HepG2 (cell line): ENCODE measurements around the gene GIPC3. TPM values are rescaled to one million over a fixed set of nuclear protein-coding genes. Genes with fewer than 3 reads are reported as not detected.

ENCODE experiments used
- ATAC-seq: fragments of 200-7000 bp; cut with Tn5 transposase; 3 replicates; pipeline ENCODE4 v1.9.1; 2020; ENCODE audit warnings: mild to moderate bottlenecking, moderate library complexity
- BruUV-seq: library from RNA; stranded (reverse); fragments of 400-500 nt; replicated peaks from 2 replicates; lab custom pipeline; 2021; lab: Mats Ljungman, UMichigan
- CTCF ChIA-PET: fragments of 300-600 bp; formaldehyde crosslinking; extraction: SDS; loops from one replicate; lab custom pipeline; 2021; ENCODE audit warnings: low total read pairs, inconsistent platforms, low intra/inter-chr PET ratio; lab: Yijun Ruan, JAX
- POLR2A ChIA-PET: fragments of 350-600 bp; sonication (Branson Sonifier 250); formaldehyde crosslinking; loops from one replicate; lab custom pipeline; 2020; ENCODE audit warnings: antibody characterized with exemption, inconsistent platforms; lab: Yijun Ruan, JAX
- DNase-seq: peaks from one replicate; pipeline ENCODE4 v3.0.0-alpha.2; 2015; ENCODE audit warnings: low spot score
- FAIRE-seq: peaks from 3 replicates; lab custom pipeline; 2011; peaks lifted over from hg19 to GRCh38; lab: Jason Lieb, UNC
- H2AFZ ChIP-seq: one replicate; pipeline ENCODE4 v1.6.1; 2011; ENCODE audit warnings: low read length, inconsistent platforms
- H3K27ac ChIP-seq: fragments of 300-600 bp; 3 replicates; pipeline ENCODE4 v1.8.0; 2011; ENCODE audit warnings: mixed run types, mild to moderate bottlenecking, mixed read lengths, low read length, inconsistent platforms; ENCODE audit not compliant: insufficient read depth; ENCODE audit errors: extremely low read length
- H3K27me3 ChIP-seq, 2 experiments: fragments of 200-600 bp in 1 of 2; 2 replicates in 1 of 2; 3 replicates in 1 of 2; pipeline versions ENCODE4 v1.6.0 to v1.8.0; 2011; ENCODE audit warnings: low read length in 2 of 2, mild to moderate bottlenecking in 2 of 2, moderate library complexity in 2 of 2, inconsistent platforms in 1 of 2; ENCODE audit not compliant: insufficient read depth in 2 of 2, control insufficient read depth in 1 of 2
- H3K36me3 ChIP-seq, 2 experiments: fragments of 200-600 bp in 1 of 2; replicated peaks in 1 of 2; 2 replicates in 1 of 2; 3 replicates in 1 of 2; pipeline versions ENCODE4 v1.5.1 to v1.8.0; 2011; ENCODE audit warnings: low read length in 2 of 2, inconsistent platforms in 1 of 2; ENCODE audit not compliant: insufficient read depth in 2 of 2, control insufficient read depth in 1 of 2
- H3K4me1 ChIP-seq: 2 replicates; pipeline ENCODE4 v1.5.1; 2012; ENCODE audit warnings: low read length, inconsistent platforms; ENCODE audit not compliant: insufficient read depth
- H3K4me2 ChIP-seq: 2 replicates; pipeline ENCODE4 v1.6.0; 2011; ENCODE audit warnings: low read depth, low read length, inconsistent platforms
- H3K4me3 ChIP-seq, 3 experiments: fragments of 200-600 bp in 1 of 3; sonication (generic), shearing (Covaris generic) in 1 of 3; replicated peaks in 1 of 3; 2 replicates each; pipeline ENCODE4 v1.5.1; 2011 to 2016; ENCODE audit warnings: low read length in 3 of 3, inconsistent platforms in 2 of 3, low read depth in 2 of 3, mild to moderate bottlenecking in 2 of 3, control low read depth in 1 of 3, mixed read lengths in 1 of 3; ENCODE audit not compliant: insufficient read depth in 1 of 3
- H3K79me2 ChIP-seq: one replicate; pipeline ENCODE4 v1.6.1; 2011; ENCODE audit warnings: low read length, inconsistent platforms; ENCODE audit not compliant: insufficient read depth
- H3K9ac ChIP-seq: 2 replicates; pipeline ENCODE4 v1.6.0; 2011; ENCODE audit warnings: mild to moderate bottlenecking, low read depth, low read length, inconsistent platforms; ENCODE audit not compliant: insufficient read depth
- H3K9me3 ChIP-seq: 2 replicates; pipeline ENCODE4 v1.5.1; 2012; ENCODE audit warnings: mild to moderate bottlenecking, low read length
- H4K20me1 ChIP-seq: 2 replicates; pipeline ENCODE4 v1.6.0; 2011; ENCODE audit warnings: inconsistent platforms, mild to moderate bottlenecking, low read length, moderate library complexity; ENCODE audit not compliant: insufficient read depth
- AGO2 ChIP-seq: fragments of 200-400 bp; formaldehyde crosslinking; optimal IDR thresholded peaks from 2 replicates; pipeline ENCODE3; 2017; ENCODE audit warnings: mild to moderate bottlenecking, low read depth, low read length, moderate library complexity
- KAT7 ChIP-seq: IDR thresholded peaks from 2 replicates; pipeline ENCODE4 v1.6.1; 2018; ENCODE audit warnings: borderline replicate concordance, missing compliant biosample characterization
- POLR2A ChIP-seq, 2 experiments: IDR thresholded peaks; 2 replicates each; pipeline ENCODE4 v1.6.1; 2011; ENCODE audit warnings: low read depth in 2 of 2, low read length in 2 of 2, mild to moderate bottlenecking in 1 of 2, moderate library complexity in 1 of 2; ENCODE audit not compliant: insufficient read depth in 1 of 2
- SATB2 ChIP-seq: sonication (generic); formaldehyde crosslinking; IDR thresholded peaks from 2 replicates; pipeline ENCODE4 v1.5.0; 2020; ENCODE audit warnings: missing genetic modification reagents
- ZFYVE20 ChIP-seq: sonication (generic); formaldehyde crosslinking; IDR thresholded peaks from 2 replicates; pipeline ENCODE4 v1.8.0; 2023; ENCODE audit warnings: low read depth, mild to moderate bottlenecking, moderate library complexity, missing genetic modification reagents, borderline replicate concordance
- ZNF772 ChIP-seq: sonication (generic); formaldehyde crosslinking; IDR thresholded peaks from 2 replicates; pipeline ENCODE4 v1.5.0; 2020; ENCODE audit warnings: mild to moderate bottlenecking, missing genetic modification reagents
- WGBS: methylation state at CpG from one replicate; pipeline ENCODE4 v1.1.6; 2017; ENCODE audit warnings: low lambda C conversion rate; 5-methylcytosine and 5-hydroxymethylcytosine counted together
- in situ Hi-C: cut with HindIII; loops from 2 replicates; pipeline ENCODE4 v1.10.0; 2017; ENCODE audit warnings: low pct_unique_long_range_greater_than_20kb; ENCODE audit not compliant: extremely low pct_ligation_motif_present
- intact Hi-C: fragments of 100-400 bp; cut with micrococcal nuclease; formaldehyde crosslinking; loops from one replicate; pipeline ENCODE4 v1.10.0; 2022; ENCODE audit not compliant: unreplicated experiment
- polyA plus RNA-seq, 8 experiments: library from polyadenylated mRNA; depleted of rRNA in 3 of 8; stranded (reverse) in 7 of 8; unstranded in 1 of 8; fragments of >200 nt; fragmentation: Illumina TruSeq in 4 of 8; extraction: Trizol in 4 of 8; gene quantifications; 2 replicates each; pipeline versions ENCODE4 v1.2.1 to v1.2.3, GENCODE V29; 2011 to 2016; ENCODE audit warnings: low read depth in 4 of 8, missing spikeins in 1 of 8, mixed read lengths in 1 of 8; ENCODE audit not compliant: insufficient read depth in 1 of 8
- total RNA-seq, 5 experiments: library from RNA; depleted of rRNA; stranded (reverse); fragments of >200 nt; fragmentation: Illumina TruSeq; extraction: Trizol; gene quantifications; 2 replicates each; pipeline ENCODE4 v1.2.3, GENCODE V29; 2016; ENCODE audit warnings: low read depth in 1 of 5
- TF ChIP-seq, protein P1 (sequence below): IDR thresholded peaks from 2 replicates; pipeline ENCODE4 v1.4.0; 2020; ENCODE audit warnings: mild to moderate bottlenecking, missing genetic modification reagents
- TF ChIP-seq, protein P2 (sequence below): sonication (generic); formaldehyde crosslinking; IDR thresholded peaks from 2 replicates; pipeline ENCODE4 v1.4.0; 2020; ENCODE audit warnings: missing genetic modification reagents, low read depth, mild to moderate bottlenecking, borderline replicate concordance

GIPC3 gene
- total and polyA plus RNA-seq, 2 of the 13 experiments (the other 11 are each of a cell fraction or from before 2014, with no cell fraction given): 0.05 TPM; not detected in 1

DNA sequence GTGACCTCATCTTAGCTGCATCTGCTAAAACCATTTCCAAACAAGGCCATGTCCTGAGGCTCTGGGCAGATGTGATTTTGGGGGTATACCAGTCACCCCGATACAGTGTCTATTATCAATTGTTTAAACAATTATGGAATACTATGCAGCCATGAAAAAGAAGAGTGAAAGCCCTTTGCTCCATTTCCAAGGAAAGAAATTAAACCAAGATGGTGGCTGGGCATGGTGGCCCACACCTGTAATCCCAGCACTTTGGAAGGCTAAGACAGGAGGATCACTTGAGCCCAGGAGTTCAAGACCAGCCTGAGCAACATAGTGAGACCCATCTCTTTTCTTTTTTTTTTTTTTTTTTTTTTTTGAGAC lies 45.5 kb upstream of the GIPC3 start (continued):
- TF ChIP-seq, protein P1, sequence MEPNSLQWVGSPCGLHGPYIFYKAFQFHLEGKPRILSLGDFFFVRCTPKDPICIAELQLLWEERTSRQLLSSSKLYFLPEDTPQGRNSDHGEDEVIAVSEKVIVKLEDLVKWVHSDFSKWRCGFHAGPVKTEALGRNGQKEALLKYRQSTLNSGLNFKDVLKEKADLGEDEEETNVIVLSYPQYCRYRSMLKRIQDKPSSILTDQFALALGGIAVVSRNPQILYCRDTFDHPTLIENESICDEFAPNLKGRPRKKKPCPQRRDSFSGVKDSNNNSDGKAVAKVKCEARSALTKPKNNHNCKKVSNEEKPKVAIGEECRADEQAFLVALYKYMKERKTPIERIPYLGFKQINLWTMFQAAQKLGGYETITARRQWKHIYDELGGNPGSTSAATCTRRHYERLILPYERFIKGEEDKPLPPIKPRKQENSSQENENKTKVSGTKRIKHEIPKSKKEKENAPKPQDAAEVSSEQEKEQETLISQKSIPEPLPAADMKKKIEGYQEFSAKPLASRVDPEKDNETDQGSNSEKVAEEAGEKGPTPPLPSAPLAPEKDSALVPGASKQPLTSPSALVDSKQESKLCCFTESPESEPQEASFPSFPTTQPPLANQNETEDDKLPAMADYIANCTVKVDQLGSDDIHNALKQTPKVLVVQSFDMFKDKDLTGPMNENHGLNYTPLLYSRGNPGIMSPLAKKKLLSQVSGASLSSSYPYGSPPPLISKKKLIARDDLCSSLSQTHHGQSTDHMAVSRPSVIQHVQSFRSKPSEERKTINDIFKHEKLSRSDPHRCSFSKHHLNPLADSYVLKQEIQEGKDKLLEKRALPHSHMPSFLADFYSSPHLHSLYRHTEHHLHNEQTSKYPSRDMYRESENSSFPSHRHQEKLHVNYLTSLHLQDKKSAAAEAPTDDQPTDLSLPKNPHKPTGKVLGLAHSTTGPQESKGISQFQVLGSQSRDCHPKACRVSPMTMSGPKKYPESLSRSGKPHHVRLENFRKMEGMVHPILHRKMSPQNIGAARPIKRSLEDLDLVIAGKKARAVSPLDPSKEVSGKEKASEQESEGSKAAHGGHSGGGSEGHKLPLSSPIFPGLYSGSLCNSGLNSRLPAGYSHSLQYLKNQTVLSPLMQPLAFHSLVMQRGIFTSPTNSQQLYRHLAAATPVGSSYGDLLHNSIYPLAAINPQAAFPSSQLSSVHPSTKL: no peak
- TF ChIP-seq, protein P2, sequence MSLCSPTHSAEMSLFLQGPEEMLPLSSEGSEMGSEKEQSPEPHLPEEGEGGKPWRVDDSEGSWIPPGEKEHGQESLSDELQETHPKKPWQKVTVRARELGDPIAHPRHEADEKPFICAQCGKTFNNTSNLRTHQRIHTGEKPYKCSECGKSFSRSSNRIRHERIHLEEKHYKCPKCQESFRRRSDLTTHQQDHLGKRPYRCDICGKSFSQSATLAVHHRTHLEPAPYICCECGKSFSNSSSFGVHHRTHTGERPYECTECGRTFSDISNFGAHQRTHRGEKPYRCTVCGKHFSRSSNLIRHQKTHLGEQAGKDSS (CRISPR knock-in tag): no peak
- no peak for TF ChIP-seq SATB2 (CRISPR knock-in tag)
- TF ChIP-seq ZNF772 (CRISPR knock-in tag): no peak
- TF ChIP-seq ZFYVE20 (CRISPR knock-in tag): no peak

DNA sequence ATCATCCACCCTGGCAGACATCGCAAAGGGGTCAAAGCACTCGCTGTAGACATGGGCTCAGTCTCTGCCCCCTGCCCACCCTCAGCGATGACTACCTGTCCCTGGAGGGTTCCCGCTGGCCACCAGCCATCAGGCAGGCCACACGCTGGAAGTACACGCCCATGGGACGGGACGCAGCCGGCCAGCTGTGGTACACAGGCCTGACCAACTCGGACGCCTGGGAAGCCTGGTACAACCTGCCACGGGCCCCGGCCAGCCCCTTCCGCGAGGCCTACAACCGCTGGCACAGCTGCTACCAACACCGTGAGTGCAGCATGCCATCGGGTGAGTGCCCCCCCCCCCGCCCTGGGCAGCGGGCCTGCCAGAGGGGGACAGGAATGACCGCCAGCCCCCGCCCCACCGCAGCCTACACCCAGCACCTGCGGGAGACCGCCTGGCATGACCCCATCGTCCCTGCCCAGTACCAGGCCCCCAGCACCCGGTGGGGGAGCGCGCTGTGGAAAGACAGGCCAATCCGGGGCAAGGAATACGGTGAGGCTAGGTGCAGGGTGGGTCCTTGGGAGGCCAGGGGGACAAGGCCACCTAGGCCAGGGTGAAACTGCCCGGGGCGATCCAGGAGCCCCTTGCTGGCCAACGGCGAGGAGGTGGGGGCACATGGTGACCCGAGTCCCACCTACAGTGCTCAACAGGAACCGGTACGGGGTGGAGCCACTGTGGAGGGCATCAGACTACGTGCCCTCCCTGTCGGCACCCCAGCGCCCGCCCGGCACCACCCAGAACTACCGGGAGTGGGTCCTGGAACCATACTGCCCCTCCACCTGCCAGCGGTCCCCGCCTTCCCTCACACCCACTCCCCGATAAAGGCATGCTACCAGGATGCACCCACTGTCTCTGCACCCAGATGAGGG lies 41.9 kb upstream of the GIPC3 start:
- Histone ChIP-seq H3K9ac (no peak overlapping the region), H3K27ac (no peak overlapping the region), H3K4me3 (no peak overlapping the region), H3K4me1 (no peaks in the 10 kb centered on the region), H3K27me3 (no peaks in the 10 kb centered on the region), H3K36me3 (peaks cover 3 to 10% of the 10 kb centered on the region in 2 experiments; a peak in 3 of 5 replicates), H4K20me1 (no peaks in the 10 kb centered on the region; the same call in 1 of the 2 replicates), H3K79me2 (no peaks in the 10 kb centered on the region), H3K9me3 (no peaks in the 10 kb centered on the region), H3K4me2 (no peak overlapping the region), H2AFZ (no peak overlapping the region)
- no peak for ATAC-seq
- WGBS: 95% methylated on average over 14 of the region's 47 CpGs
- ChIA-PET CTCF (no interaction called here), POLR2A (no interaction called here)
- TF ChIP-seq KAT7 (CRISPR knock-in tag) (no peak), AGO2 (peak; percentile 45), POLR2A (IDR thresholded peaks at IDR 0.05; ENCODE audit: insufficient read depth in 1 of 2, low read depth in 2 of 2, low read length in 2 of 2) (0 out of 4 replicates have a peak, but pooled peaks of 1 of the 2 experiments have one; percentile 11)
- intact Hi-C loops (no loop called here), in situ Hi-C loops (no loop called here)
- no peak for FAIRE-seq
- BruUV-seq: no TSS peak
- DNase-seq: no peak
